A549 (cell line): ENCODE results near the gene SPATA46. TPM values are rescaled to one million over a fixed set of nuclear protein-coding genes. Genes with fewer than 3 reads are reported as not detected.

Source experiments
- ATAC-seq, 2 experiments: fragments of 200-7000 bp in 1 of 2; fragments of >200 bp in 1 of 2; cut with Nextera tagmentation in 1 of 2; cut with Tn5 transposase in 1 of 2; 3 replicates each; pipeline versions ENCODE4 v1.8.0 to v1.9.1; 2018 to 2020; ENCODE audit warnings: mild to moderate bottlenecking in 1 of 2, moderate library complexity in 1 of 2
- CTCF ChIA-PET: fragments of 300-600 bp; sonication (Branson Sonifier 250); formaldehyde crosslinking; extraction: SDS; loops from one replicate; lab custom pipeline; 2021; ENCODE audit warnings: antibody characterized with exemption, inconsistent platforms; lab: Yijun Ruan, JAX
- POLR2A ChIA-PET: fragments of 350-600 bp; formaldehyde crosslinking; extraction: SDS; loops from one replicate; lab custom pipeline; 2021; ENCODE audit warnings: antibody characterized with exemption, inconsistent platforms; lab: Yijun Ruan, JAX
- DNase-seq, 2 experiments: peaks; one replicate each; pipeline versions ENCODE4 v3.0.0 to v3.0.0-alpha.2; 2011 to 2016; ENCODE audit warnings: low read depth in 1 of 2, low spot score in 1 of 2
- FAIRE-seq: peaks from 2 replicates; lab custom pipeline; 2011; peaks lifted over from hg19 to GRCh38; lab: Jason Lieb, UNC
- H3K27ac ChIP-seq, 2 experiments: fragments of >200 bp; sonication (Bioruptor Twin); formaldehyde crosslinking; 3 replicates each; pipeline ENCODE4 v1.5.1; 2016 to 2017
- H3K4me1 ChIP-seq: fragments of >200 bp; sonication (Bioruptor Twin); formaldehyde crosslinking; 3 replicates; pipeline ENCODE4 v1.6.1; 2016
- H3K4me2 ChIP-seq: fragments of >200 bp; sonication (Bioruptor Twin); formaldehyde crosslinking; 3 replicates; pipeline ENCODE4 v1.6.1; 2016
- H3K4me3 ChIP-seq: fragments of >200 bp; sonication (Bioruptor Twin); formaldehyde crosslinking; 3 replicates; pipeline ENCODE4 v1.5.1; 2016
- H3K9me3 ChIP-seq: fragments of >200 bp; sonication (Bioruptor Twin); formaldehyde crosslinking; 3 replicates; pipeline ENCODE4 v1.6.1; 2016
- CEBPB ChIP-seq, 2 experiments: fragments of >200 bp in 1 of 2; sonication (Bioruptor Twin) in 1 of 2; formaldehyde crosslinking in 1 of 2; IDR thresholded peaks; 2 replicates each; pipeline ENCODE4 v1.6.1; 2012 to 2016
- EP300 ChIP-seq, 2 experiments: fragments of >200 bp; sonication (Bioruptor Twin); formaldehyde crosslinking; IDR thresholded peaks; 2 replicates in 1 of 2; 3 replicates in 1 of 2; pipeline ENCODE4 v1.6.1; 2016 to 2017
- HDAC2 ChIP-seq: fragments of 200-600 bp; sonication (generic); IDR thresholded peaks from 2 replicates; pipeline ENCODE4 v1.6.1; 2016
- HEYL ChIP-seq: fragments of 250-450 bp; sonication (Bioruptor Pico); IDR thresholded peaks from 2 replicates; pipeline ENCODE4 v1.8.0; 2021; ENCODE audit warnings: mild to moderate bottlenecking, moderate library complexity
- HMGXB4 ChIP-seq: fragments of 250-450 bp; sonication (Bioruptor Pico); IDR thresholded peaks from 2 replicates; pipeline ENCODE4 v1.5.0; 2021; ENCODE audit warnings: mild to moderate bottlenecking, moderate library complexity, borderline replicate concordance
- HOXA7 ChIP-seq: fragments of 250-450 bp; sonication (Bioruptor Pico); IDR thresholded peaks from 2 replicates; pipeline ENCODE4 v1.5.0; 2020; ENCODE audit warnings: mild to moderate bottlenecking, moderate library complexity
- HOXB5 ChIP-seq: fragments of 250-450 bp; sonication (Bioruptor Pico); IDR thresholded peaks from 2 replicates; pipeline ENCODE4 v1.5.0; 2020; ENCODE audit warnings: mild to moderate bottlenecking, moderate library complexity
- JUN ChIP-seq, 2 experiments: fragments of >200 bp; sonication (Bioruptor Twin); formaldehyde crosslinking; IDR thresholded peaks; 2 replicates in 1 of 2; 3 replicates in 1 of 2; pipeline ENCODE4 v1.6.1; 2016 to 2017
- MAX ChIP-seq: IDR thresholded peaks from 2 replicates; pipeline ENCODE4 v1.6.1; 2012
- MAZ ChIP-seq: fragments of 150-350 bp; IDR thresholded peaks from 2 replicates; pipeline ENCODE4 v1.6.1; 2014; ENCODE audit warnings: antibody characterized with exemption, low read depth, low read length, borderline replicate concordance
- NPAS2 ChIP-seq: fragments of 250-450 bp; sonication (Bioruptor Pico); IDR thresholded peaks from 2 replicates; pipeline ENCODE4 v1.8.0; 2022; ENCODE audit warnings: mild to moderate bottlenecking, moderate library complexity, borderline replicate concordance
- NR3C1 ChIP-seq: fragments of >200 bp; sonication (Bioruptor Twin); formaldehyde crosslinking; IDR thresholded peaks from 3 replicates; pipeline ENCODE4 v1.6.1; 2017
- PHF8 ChIP-seq: fragments of 200-600 bp; sonication (generic); IDR thresholded peaks from 2 replicates; pipeline ENCODE4 v1.6.1; 2016; ENCODE audit warnings: low read depth, mild to moderate bottlenecking, antibody characterized with exemption, moderate library complexity, borderline replicate concordance
- POLR2A ChIP-seq: IDR thresholded peaks from 2 replicates; pipeline ENCODE4 v1.6.1; 2012; ENCODE audit warnings: mild to moderate bottlenecking, low read length
- RARB ChIP-seq: fragments of 250-450 bp; sonication (Bioruptor Pico); IDR thresholded peaks from 2 replicates; pipeline ENCODE4 v1.8.0; 2021; ENCODE audit warnings: mild to moderate bottlenecking, moderate library complexity
- RNF2 ChIP-seq: fragments of 200-600 bp; sonication (generic); IDR thresholded peaks from 2 replicates; pipeline ENCODE4 v1.6.1; 2016; ENCODE audit warnings: low read depth, mild to moderate bottlenecking, antibody characterized with exemption, moderate library complexity, borderline replicate concordance
- TFCP2L1 ChIP-seq: fragments of 250-450 bp; sonication (Bioruptor Pico); IDR thresholded peaks from 2 replicates; pipeline ENCODE4 v1.5.0; 2021; ENCODE audit warnings: mild to moderate bottlenecking
- TP53 ChIP-seq: fragments of 250-450 bp; sonication (Bioruptor Pico); IDR thresholded peaks from 2 replicates; pipeline ENCODE4 v1.5.0; 2021; ENCODE audit warnings: mild to moderate bottlenecking, moderate library complexity
- ZNF302 ChIP-seq: fragments of 250-450 bp; sonication (Bioruptor Pico); IDR thresholded peaks from 2 replicates; pipeline ENCODE4 v1.9.0; 2021; ENCODE audit warnings: inconsistent platforms, mild to moderate bottlenecking, moderate library complexity
- WGBS: methylation state at CpG from one replicate; pipeline ENCODE4 v1.1.6; 2017; ENCODE audit errors: missing lambda C conversion rate; 5-methylcytosine and 5-hydroxymethylcytosine counted together
- polyA plus RNA-seq, 4 experiments: library from polyadenylated mRNA; depleted of rRNA in 3 of 4; stranded (reverse); fragments of >200 nt; fragmentation: RNase III in 1 of 4; extraction: RNeasy Plus Mini Kit Qiagen cat#74134 plus additional on column Dnase treatment in 1 of 4; gene quantifications; 2 replicates in 3 of 4; 3 replicates in 1 of 4; pipeline ENCODE4 v1.2.3, GENCODE V29; 2011 to 2017
- TF ChIP-seq, protein P1 (sequence below): fragments of 150-350 bp; IDR thresholded peaks from 2 replicates; pipeline ENCODE4 v1.6.1; 2014; ENCODE audit warnings: low read depth, mild to moderate bottlenecking, low read length
- TF ChIP-seq, protein P2 (sequence below): fragments of 450-650 bp; IDR thresholded peaks from 2 replicates; pipeline ENCODE4 v1.6.1; 2014; ENCODE audit warnings: antibody characterized with exemption
- TF ChIP-seq, protein P3 (sequence below): IDR thresholded peaks from 2 replicates; pipeline ENCODE4 v1.6.1; 2012; ENCODE audit warnings: low read depth, borderline replicate concordance
- TF ChIP-seq, protein P4 (sequence below): IDR thresholded peaks from 2 replicates; pipeline ENCODE4 v1.6.1; 2012
- TF ChIP-seq, protein P5 (sequence below): fragments of >200 bp; sonication (Bioruptor Twin); formaldehyde crosslinking; IDR thresholded peaks from 3 replicates; pipeline ENCODE4 v1.6.1; 2016

Gene SPATA46
- polyA plus RNA-seq, 2 of the 4 experiments (the other 2 are of a cell fraction), result not detected

DNA sequence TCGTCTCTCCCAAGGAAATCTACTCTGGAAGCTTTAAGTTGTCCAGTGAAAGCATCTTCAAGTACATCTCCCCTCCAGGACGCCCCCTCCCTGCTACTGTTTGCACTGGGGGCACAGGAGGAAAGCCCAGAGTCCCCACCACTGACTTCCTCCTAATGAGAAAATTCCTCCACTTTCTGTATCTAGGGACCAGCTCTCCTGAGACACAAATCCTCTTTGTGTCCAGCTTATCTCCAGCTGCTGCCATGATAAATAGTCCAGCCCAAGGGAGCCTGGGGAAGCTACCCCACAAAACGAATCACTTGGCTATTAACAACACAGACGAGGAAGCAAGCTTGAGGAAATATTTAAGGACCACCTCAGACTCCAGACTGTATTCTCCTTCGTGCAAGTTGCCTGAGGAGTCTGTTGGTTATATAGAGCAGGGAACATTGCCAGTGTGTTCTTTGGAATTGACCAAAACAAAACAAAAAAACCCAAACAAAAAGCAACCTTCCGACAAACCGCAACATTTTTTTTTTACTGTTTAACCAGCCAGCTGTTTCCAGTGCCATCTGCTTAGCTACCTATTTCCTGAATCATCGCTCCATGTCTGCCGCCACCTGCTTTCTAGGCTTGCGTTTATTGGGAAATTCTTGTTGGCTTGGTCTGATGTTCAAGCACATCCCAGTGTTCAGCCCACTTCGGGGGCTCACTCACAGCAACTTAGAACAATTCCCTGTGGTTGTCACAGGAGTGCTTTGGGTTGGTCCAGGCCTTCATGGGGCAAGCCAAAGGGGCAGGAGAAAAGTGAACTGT, 12.6 kb upstream of the SPATA46 start:
- POLR2A ChIA-PET, result no interaction called here
- Histone ChIP-seq H3K27ac (peak overlapping the region in 1 of 2 experiments; percentile 13; a peak in 1 of 6 replicates), H3K9me3 (no peaks in the 10 kb centered on the region), H3K4me1 (no peaks in the 10 kb centered on the region), H3K4me2 (no peak overlapping the region), H3K4me3 (no peak overlapping the region)
- WGBS, result 57% methylated on average over 11 of the region's 11 CpGs
- ATAC-seq, result no peak
- FAIRE-seq, result no peak
- CTCF ChIA-PET, result interaction anchor here (1.2 to 5.9 kb wide), 3 partner anchors 7 to 335 kb away, joined by 3 to 35 read pairs (median 15); partner anchors contain the start of gene C1orf226
- TF ChIP-seq JUN (IDR thresholded peaks at IDR 0.05) (no peak), HEYL (CRISPR knock-in tag) (no peak), MAZ (no peak), CEBPB (IDR thresholded peaks at IDR 0.05) (no peak), HDAC2 (no peak)
- TF ChIP-seq, protein P1, sequence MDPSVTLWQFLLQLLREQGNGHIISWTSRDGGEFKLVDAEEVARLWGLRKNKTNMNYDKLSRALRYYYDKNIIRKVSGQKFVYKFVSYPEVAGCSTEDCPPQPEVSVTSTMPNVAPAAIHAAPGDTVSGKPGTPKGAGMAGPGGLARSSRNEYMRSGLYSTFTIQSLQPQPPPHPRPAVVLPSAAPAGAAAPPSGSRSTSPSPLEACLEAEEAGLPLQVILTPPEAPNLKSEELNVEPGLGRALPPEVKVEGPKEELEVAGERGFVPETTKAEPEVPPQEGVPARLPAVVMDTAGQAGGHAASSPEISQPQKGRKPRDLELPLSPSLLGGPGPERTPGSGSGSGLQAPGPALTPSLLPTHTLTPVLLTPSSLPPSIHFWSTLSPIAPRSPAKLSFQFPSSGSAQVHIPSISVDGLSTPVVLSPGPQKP, result no peak
- DNase-seq, result no peak

GRCh38 chr1:162388615-162389014, 12.0 kb upstream of the SPATA46 start:
- Histone ChIP-seq H3K4me2 (no peak overlapping the region), H3K27ac (peak overlapping the region in 1 of 2 experiments; percentile 13; a peak in 1 of 6 replicates)

GRCh38 chr1:162388083-162388594, 11.5 kb upstream of the SPATA46 start:
- ChIA-PET CTCF (interaction anchor here (0.9 to 5.9 kb wide), 2 partner anchors 6 to 332 kb away, joined by 3 to 35 read pairs; partner anchors contain the start of gene C1orf226), POLR2A (no interaction called here)
- peak overlapping the region in 1 of 2 experiments; percentile 21; a peak in 1 of 6 replicates for H3K27ac ChIP-seq
- FAIRE-seq (no peak), ATAC-seq (no peak), DNase-seq (no peak)
- no peaks in the 10 kb centered on the region for H3K4me1 ChIP-seq
- TF ChIP-seq EP300 (IDR thresholded peaks at IDR 0.05) (no peak), RNF2 (no peak), NPAS2 (CRISPR knock-in tag) (no peak), MAX (no peak), TFCP2L1 (no peak), ZNF302 (no peak), POLR2A (no peak), PHF8 (no peak), TP53 (CRISPR knock-in tag) (no peak), MAZ (no peak), HOXA7 (CRISPR knock-in tag) (no peak), JUN (IDR thresholded peaks at IDR 0.05) (no peak)
- TF ChIP-seq, protein P2, sequence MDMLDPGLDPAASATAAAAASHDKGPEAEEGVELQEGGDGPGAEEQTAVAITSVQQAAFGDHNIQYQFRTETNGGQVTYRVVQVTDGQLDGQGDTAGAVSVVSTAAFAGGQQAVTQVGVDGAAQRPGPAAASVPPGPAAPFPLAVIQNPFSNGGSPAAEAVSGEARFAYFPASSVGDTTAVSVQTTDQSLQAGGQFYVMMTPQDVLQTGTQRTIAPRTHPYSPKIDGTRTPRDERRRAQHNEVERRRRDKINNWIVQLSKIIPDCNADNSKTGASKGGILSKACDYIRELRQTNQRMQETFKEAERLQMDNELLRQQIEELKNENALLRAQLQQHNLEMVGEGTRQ, result no peak
- TF ChIP-seq, protein P3, sequence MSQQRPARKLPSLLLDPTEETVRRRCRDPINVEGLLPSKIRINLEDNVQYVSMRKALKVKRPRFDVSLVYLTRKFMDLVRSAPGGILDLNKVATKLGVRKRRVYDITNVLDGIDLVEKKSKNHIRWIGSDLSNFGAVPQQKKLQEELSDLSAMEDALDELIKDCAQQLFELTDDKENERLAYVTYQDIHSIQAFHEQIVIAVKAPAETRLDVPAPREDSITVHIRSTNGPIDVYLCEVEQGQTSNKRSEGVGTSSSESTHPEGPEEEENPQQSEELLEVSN, result no peak
- TF ChIP-seq, protein P4, sequence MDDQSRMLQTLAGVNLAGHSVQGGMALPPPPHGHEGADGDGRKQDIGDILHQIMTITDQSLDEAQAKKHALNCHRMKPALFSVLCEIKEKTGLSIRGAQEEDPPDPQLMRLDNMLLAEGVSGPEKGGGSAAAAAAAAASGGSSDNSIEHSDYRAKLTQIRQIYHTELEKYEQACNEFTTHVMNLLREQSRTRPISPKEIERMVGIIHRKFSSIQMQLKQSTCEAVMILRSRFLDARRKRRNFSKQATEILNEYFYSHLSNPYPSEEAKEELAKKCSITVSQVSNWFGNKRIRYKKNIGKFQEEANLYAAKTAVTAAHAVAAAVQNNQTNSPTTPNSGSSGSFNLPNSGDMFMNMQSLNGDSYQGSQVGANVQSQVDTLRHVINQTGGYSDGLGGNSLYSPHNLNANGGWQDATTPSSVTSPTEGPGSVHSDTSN, result no peak
- TF ChIP-seq, protein P5, sequence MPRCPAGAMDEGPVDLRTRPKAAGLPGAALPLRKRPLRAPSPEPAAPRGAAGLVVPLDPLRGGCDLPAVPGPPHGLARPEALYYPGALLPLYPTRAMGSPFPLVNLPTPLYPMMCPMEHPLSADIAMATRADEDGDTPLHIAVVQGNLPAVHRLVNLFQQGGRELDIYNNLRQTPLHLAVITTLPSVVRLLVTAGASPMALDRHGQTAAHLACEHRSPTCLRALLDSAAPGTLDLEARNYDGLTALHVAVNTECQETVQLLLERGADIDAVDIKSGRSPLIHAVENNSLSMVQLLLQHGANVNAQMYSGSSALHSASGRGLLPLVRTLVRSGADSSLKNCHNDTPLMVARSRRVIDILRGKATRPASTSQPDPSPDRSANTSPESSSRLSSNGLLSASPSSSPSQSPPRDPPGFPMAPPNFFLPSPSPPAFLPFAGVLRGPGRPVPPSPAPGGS, result no peak
- WGBS, result 81% methylated on average over 8 of the region's 8 CpGs
- no peaks in the 10 kb centered on the region for H3K9me3 ChIP-seq
- no peak overlapping the region for H3K4me2 ChIP-seq
- H3K4me3 ChIP-seq, result no peak overlapping the region

More at GRCh38 chr1:162388615-162389014, 12.0 kb upstream of the SPATA46 start:
- TF ChIP-seq RARB (CRISPR knock-in tag), result no peak
- no peak for TF ChIP-seq NR3C1
- TF ChIP-seq NPAS2 (CRISPR knock-in tag), result no peak
- no peak for TF ChIP-seq HMGXB4
- no peak for TF ChIP-seq HOXB5 (CRISPR knock-in tag)
- CTCF ChIA-PET, result interaction anchor here (3.1 to 5.9 kb wide), 2 partner anchors 7 to 332 kb away, joined by 15 to 35 read pairs; partner anchors contain the start of gene C1orf226
- Histone ChIP-seq H3K4me1 (no peaks in the 10 kb centered on the region), H3K9me3 (no peaks in the 10 kb centered on the region), H3K4me3 (no peak overlapping the region)
- 87% methylated on average over 5 of the region's 5 CpGs for WGBS
- ATAC-seq, result no peak
- DNase-seq, result no peak
- POLR2A ChIA-PET, result no interaction called here
- FAIRE-seq, result no peak
